C4-2B (cell line): Measurements from ENCODE around the gene KLHL3.

Experiments
- ZFX ChIP-seq: fragments of 450-650 bp; IDR thresholded peaks from 2 replicates; pipeline ENCODE4 v1.6.1; 2017
- TF ChIP-seq, protein P1 (sequence below): fragments of 450-650 bp; conservative IDR thresholded peaks from 2 replicates; pipeline ENCODE4 v1.5.1; 2017; ENCODE audit warnings: mild to moderate bottlenecking

DNA sequence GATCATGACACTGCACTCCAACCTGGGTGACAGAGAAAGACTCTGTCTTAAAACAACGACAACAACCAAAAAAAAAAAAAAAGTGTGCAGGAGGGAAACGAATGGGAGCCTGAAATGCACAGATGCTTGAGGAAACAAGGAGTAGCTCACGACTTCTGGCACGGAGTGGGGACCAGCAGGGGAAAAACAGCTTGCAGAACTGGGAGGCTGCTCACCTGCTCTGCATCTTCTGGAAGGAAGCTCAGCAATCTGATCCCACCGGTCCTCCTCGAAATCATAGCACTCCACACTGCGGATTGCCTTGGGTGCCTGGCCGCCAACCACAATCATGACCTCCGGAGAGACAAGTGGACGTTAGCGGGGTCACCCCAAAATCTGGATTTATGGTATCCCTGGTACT is 96.2 kb downstream of the KLHL3 start:
- TF ChIP-seq, protein P1, sequence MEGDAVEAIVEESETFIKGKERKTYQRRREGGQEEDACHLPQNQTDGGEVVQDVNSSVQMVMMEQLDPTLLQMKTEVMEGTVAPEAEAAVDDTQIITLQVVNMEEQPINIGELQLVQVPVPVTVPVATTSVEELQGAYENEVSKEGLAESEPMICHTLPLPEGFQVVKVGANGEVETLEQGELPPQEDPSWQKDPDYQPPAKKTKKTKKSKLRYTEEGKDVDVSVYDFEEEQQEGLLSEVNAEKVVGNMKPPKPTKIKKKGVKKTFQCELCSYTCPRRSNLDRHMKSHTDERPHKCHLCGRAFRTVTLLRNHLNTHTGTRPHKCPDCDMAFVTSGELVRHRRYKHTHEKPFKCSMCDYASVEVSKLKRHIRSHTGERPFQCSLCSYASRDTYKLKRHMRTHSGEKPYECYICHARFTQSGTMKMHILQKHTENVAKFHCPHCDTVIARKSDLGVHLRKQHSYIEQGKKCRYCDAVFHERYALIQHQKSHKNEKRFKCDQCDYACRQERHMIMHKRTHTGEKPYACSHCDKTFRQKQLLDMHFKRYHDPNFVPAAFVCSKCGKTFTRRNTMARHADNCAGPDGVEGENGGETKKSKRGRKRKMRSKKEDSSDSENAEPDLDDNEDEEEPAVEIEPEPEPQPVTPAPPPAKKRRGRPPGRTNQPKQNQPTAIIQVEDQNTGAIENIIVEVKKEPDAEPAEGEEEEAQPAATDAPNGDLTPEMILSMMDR: no peak
- no peak for TF ChIP-seq ZFX
